Activated naive CD4-positive, alpha-beta T cell (primary cell): Measurements from ENCODE around the gene MED28.
"Not testable (repeated sequence)": the region's sequence is repeated elsewhere in the genome, so short reads cannot be mapped to it uniquely, and the experiment has no call there.

ENCODE experiments used
- DNase-seq, 4 experiments: peaks; one replicate each; lab custom pipeline; 2025; lab: John Stamatoyannopoulos, UW

The MED28 gene

GRCh38 chr4:17614416-17615299 lies at the start of gene MED28:
Gene MED28 (plus strand): TSS chr4:17614641. CDS start chr4:17614655, 14 bp downstream.
- DNase-seq: peak; percentile 89 to 94 (median 90)

- DNase-seq: no peak
Measured at GRCh38 chr4:17565846-17566245, 48.6 kb upstream of the MED28 start.

GRCh38 chr4:17567271-17567670 lies 47.2 kb upstream of the MED28 start:
- no peak for DNase-seq

- no peak for DNase-seq
Measured at GRCh38 chr4:17574206-17574605, 40.2 kb upstream of the MED28 start.

- not testable (repeated sequence) for DNase-seq
Measured at GRCh38 chr4:17575177-17575576, 39.3 kb upstream of the MED28 start.

GRCh38 chr4:17576932-17577664 lies 37.3 kb upstream of the MED28 start, which contains the start of gene LAP3:
Gene LAP3 (plus strand): TSS chr4:17577198. CDS start chr4:17577466, 268 bp downstream.
- DNase-seq: peak; percentile 98 to 100 (median 98)

- DNase-seq: peak; percentile 12 to 52 (median 31)
Measured at GRCh38 chr4:17577665-17578481, 36.6 kb upstream of the MED28 start.

- DNase-seq: no peak
Measured at GRCh38 chr4:17578482-17578891, 36.0 kb upstream of the MED28 start.

- no peak for DNase-seq
Measured at GRCh38 chr4:17580969-17581368, 33.5 kb upstream of the MED28 start.

GRCh38 chr4:17583276-17583675 lies 31.2 kb upstream of the MED28 start:
- no peak for DNase-seq

- no peak for DNase-seq
Measured at GRCh38 chr4:17583941-17584340, 30.5 kb upstream of the MED28 start.

GRCh38 chr4:17584521-17585213 lies 29.8 kb upstream of the MED28 start:
- DNase-seq: no peak

GRCh38 chr4:17587094-17587822 lies 27.2 kb upstream of the MED28 start:
- DNase-seq: no peak

- DNase-seq: no peak
Measured at GRCh38 chr4:17589355-17589754, 25.1 kb upstream of the MED28 start.

- DNase-seq: no peak
Measured at GRCh38 chr4:17595471-17596005, 18.9 kb upstream of the MED28 start.

GRCh38 chr4:17597517-17597916 lies 16.9 kb upstream of the MED28 start:
- no peak for DNase-seq

- DNase-seq: no peak
Measured at GRCh38 chr4:17599826-17600225, 14.6 kb upstream of the MED28 start.

GRCh38 chr4:17605236-17605635 lies 9.2 kb upstream of the MED28 start:
- DNase-seq: no peak

- peak in 1 of 4 experiments; percentile 6 for DNase-seq
Measured at GRCh38 chr4:17613761-17614415, 553 bp upstream of the MED28 start.

GRCh38 chr4:17616283-17616682 lies 1.8 kb downstream of the MED28 start:
- no peak for DNase-seq
